Renal cortical epithelial cell (primary cell): ENCODE data around the gene GSTA1. TPM values are rescaled to one million over a fixed set of nuclear protein-coding genes. Genes with fewer than 3 reads are reported as not detected.
"Not testable (repeated sequence)": the region's sequence is repeated elsewhere in the genome, so short reads cannot be mapped to it uniquely, and the experiment has no call there.

Source experiments
- DNase-seq: peaks from one replicate; pipeline ENCODE4 v3.0.0-alpha.2; 2011; ENCODE audit warnings: low read depth
- total RNA-seq: library from RNA; depleted of rRNA; stranded (reverse); fragments of >200 nt; gene quantifications from 2 replicates; pipeline ENCODE4 v1.2.3, GENCODE V29; 2014

GSTA1 gene
- total RNA-seq, 1 donor from 2014 or later: 0.15 TPM

DNA sequence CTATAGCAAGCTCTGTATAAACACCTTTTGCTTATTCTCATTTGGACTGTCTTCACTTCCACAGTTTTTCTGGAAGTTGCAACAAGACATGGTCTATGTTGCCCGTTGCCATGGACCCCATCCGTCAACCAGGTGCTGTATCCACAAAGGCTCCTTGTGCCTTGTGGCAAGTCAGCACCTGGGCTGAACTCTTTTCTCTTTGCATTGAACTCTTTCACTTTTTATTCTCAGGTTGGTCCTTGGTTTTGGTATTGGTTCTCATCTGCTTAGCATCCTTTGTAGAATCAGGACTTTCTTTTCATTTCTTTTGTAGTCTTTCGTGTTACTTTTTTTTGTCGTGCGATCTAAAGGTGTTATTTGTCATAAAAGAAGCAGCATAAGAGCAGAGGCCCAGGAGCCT, 5.0 kb upstream of the GSTA1 start:
- no peak for DNase-seq

- DNase-seq: no peak
These were observed 810 bp downstream of the GSTA1 start for GRCh38 chr6:52802806-52803205.

DNA sequence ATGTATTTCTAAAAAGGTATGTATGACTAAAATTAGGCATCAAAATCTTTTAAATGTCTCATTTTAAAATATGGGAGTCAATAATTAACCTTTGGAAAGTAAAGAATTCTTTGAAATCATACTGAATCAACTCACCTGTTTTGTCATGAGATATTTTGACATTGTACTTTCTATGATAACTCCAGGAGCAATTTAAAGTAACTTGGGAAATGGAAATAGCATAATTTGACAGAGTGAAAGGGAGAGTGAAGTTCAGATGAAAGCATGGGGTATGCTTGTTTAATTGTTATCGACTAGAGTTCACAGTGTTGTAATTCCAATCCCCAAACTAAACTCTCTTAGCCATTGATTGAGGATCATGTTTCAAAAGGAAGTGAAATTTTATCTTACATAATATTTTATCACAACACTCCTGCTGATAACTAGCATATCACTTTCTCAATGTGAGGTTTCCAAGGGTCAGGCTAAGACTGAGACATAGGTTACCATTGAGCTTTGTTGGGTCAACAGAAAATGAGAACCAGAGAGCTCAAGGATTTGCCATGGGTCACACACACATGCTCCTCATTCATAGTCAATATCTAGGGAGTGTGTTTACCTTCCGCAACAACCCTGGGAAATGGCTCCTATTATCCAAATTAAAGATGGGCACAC, 2.3 kb downstream of the GSTA1 start:
- DNase-seq: no peak

DNA sequence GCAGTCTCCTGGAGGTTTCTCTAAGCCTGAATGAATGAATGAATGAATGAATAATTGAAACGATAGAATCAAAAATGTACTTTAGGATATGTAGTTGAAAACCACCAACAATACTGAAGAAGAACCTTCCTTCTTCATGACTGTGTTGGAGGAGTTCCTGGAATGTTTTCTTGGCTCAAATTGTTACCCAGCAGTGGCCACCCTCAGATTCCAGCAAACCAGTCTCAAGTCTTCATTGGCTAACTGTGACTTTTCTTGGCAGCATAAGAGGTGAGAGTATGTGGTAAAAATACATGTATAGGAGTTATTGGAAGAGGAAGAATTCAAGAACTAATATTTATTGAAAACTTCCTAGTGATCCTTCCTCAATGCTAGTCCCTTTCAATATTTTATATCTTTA, 4.3 kb downstream of the GSTA1 start:
- peak; percentile 25 for DNase-seq

- not testable (repeated sequence) for DNase-seq
These were observed 9.2 kb downstream of the GSTA1 start for GRCh38 chr6:52794366-52794765.

DNA sequence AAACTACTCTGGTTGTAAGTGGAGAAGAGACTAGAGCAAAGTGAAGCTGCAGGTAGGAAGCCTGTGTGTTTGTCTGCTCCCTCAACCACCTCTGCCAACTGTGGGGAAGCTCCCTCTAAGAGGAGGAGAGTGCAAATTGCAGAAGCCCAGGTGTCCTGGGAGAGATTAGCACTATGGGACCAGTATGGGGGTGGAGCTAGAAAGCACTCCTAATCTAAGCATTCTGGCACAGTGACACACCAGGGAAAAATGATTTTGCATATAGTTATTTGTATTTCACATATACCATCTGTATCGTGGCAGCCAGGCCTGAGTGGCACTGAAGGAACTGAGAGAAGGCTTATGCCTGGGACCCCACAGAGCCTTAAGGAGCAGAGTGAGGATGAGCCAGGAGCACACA, 12.8 kb downstream of the GSTA1 start:
- DNase-seq: no peak

DNA sequence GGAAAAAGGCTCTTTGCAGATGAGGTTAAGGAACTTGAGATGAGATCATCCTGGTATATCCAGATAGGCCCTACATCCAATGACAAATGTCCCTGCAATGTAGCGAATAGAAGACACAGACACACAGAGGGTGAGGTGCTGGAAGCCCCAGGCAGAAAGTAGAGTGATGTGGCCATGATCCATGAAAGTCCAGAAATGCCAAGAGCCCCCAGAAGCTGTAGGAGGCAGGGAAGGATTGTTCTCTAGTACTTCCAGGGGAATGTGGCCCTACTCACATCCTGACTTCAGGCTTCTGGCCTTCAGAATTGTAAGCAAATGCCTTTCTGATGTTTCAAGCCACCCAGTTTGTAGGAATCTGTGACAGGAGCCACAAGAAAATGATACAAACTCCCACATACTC, 14.0 kb downstream of the GSTA1 start:
- not testable (repeated sequence) for DNase-seq

DNA sequence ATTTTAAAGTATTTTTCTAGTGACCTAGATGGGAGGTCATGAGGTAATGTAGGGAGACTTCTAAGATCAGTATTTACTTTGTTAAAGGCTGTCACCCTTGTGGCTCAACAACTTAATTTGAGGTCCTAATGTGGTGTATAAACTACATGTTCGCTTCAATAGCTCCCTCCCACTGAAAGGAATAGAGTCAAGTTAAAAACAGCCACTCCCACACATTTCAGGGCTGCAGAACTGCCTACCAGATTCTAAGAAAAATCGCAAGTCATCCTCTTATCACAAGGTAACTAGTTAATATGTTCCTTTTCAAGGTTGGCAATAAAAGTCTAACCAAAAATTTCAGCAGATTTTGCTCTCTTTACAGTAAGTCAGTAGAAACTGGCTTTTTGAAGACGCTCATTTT, 15.1 kb downstream of the GSTA1 start:
- DNase-seq: peak; percentile 28

GRCh38 chr6:52787917-52788316, 15.7 kb downstream of the GSTA1 start:
- DNase-seq: no peak

DNA sequence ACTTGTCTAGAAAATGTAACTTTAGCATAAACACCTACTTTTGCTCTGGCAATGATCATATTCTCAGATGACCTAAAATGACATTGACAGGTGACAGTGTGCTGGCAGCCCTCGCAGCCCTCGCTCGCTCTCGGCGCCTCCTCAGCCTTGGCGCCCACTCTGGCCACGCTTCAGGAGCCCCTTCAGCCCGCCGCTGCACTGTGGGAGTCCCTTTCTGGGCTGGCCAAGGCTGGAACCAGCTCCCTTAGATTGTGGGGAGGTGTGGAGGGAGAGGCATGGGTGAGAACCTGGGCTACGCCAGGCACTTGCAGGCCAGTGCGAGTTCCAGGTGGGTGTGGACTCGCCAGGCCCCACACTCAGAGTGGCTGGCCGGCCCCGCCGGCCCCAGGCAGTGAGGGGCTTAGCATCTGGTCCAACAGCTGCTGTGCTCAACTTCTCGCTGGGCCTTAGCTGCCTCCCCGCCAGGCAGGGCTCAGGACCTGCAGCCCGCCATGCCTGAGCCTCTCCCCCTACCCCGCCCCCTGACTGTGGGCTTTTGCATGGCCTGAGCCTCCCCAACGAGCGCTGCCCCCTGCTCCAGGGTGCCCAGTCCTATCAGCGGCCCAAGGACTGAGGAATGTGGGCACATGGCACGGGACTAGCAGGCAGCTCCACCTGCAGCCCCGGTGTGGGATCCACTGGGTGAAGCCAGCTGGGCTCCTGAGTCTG, 17.2 kb downstream of the GSTA1 start:
- no peak for DNase-seq

DNA sequence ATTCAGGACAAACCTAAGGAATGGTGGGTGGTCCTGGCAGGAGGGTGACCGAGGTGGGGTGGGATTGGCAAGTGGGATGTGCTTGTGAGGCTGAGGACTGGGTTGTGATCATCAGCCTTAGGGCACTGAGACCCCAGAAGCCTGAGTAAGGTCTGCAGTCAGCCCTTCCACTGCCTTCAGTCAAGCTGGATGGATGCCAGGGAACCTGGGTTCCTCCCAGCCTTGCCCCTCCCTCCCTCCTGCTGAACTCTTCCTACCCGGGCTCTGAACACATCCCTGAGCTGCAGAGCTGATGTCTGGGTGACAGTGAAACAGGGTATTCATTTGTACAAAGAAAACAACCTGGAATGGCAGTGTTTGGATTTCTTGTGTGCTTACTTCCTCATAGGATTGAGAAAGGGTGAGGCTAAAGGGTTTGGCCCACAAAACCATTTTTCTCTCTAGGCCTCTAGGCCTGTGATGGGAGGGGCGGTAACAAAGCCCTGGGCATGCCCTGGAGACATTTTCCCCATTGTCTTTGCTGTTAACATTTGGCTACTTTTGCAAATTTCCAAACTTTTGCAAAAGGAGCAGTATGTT, 20.8 kb downstream of the GSTA1 start:
- DNase-seq: peak; percentile 6

GRCh38 chr6:52782209-52782608, 21.4 kb downstream of the GSTA1 start:
- DNase-seq: not testable (repeated sequence)

GRCh38 chr6:52779237-52779636, 24.4 kb downstream of the GSTA1 start:
- no peak for DNase-seq

GRCh38 chr6:52776711-52777351, 26.8 kb downstream of the GSTA1 start:
- DNase-seq: not testable (repeated sequence)

GRCh38 chr6:52769399-52769798, 34.2 kb downstream of the GSTA1 start:
- DNase-seq: not testable (repeated sequence)

DNA sequence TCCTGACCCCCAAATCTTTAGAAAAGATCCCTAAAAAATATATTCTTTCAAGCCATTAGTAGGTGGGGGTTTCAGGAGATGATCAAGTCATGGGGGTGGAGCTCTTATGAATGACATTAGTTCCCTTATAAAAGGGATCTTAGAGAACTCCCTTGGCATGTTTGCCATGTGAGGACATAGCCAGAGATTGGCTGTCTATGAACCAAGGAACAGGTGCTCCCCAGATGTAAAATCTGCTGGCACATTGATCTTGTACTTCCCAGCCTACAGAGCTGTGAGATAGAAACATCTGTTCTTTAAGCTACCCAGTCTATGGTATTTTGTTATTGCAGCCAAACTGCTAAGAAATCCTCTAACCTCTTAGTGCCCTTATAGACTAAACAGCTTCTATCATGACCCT, 36.0 kb downstream of the GSTA1 start:
- DNase-seq: not testable (repeated sequence)

- DNase-seq: not testable (repeated sequence)
These were observed 40.2 kb downstream of the GSTA1 start, which contains the start of gene GSTA2 for GRCh38 chr6:52763322-52763916. TSS of gene GSTA2 (minus strand) at chr6:52763475. CDS start at chr6:52757947, 5,528 bp downstream.

DNA sequence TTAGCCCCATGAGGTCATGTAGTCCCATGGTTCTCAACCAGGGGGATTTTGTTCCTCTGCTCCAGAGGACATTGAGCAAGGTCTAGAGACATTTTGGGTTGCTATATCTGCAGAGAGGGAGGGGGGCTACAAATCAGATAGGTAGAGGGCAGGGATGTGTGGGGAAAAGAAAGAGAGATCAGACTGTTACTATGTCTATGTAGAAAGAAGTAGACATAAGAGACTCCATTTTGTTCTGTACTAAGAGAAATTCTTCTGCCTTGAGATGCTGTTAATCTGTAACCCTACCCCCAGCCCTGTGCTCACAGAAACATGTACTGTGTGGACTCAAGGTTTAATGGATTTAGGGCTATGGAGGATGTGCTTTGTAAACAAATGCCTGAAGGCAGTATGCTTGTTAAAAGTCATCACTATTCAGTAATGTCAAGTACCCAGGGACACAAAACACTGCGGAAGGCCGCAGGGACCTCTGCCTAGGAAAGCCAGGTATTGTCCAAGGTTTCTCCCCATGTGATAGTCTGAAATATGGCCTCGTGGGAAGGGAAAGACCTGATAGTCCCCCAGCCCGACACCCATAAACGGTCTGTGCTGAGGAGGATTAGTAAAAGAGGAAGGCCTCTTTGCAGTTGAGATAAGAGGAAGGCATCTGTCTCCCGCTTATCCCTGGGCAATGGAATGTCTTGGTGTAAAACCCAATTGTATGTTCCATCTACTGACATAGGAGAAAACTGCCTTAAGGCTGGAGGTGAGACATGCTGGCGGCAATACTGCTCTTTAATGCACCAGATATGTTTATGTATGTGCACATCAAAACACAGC, 41.7 kb downstream of the GSTA1 start:
- DNase-seq: peak; percentile 49

- DNase-seq: no peak
These were observed 43.4 kb downstream of the GSTA1 start for GRCh38 chr6:52760105-52760765.

- no peak for DNase-seq
These were observed 44.5 kb downstream of the GSTA1 start for GRCh38 chr6:52759085-52759484.
